Activated effector memory CD4-positive, alpha-beta T cell treated with Interleukin-2 at 50 U/mL for 16 hours (primary cell): ENCODE measurements around the gene ALPI.

ENCODE experiments used
- DNase-seq: peaks from one replicate; pipeline ENCODE4 v3.0.0-alpha.2; 2020

ALPI gene

GRCh38 chr2:232502911-232503808, 47.2 kb downstream of the ALPI start:
- peak; percentile 13 for DNase-seq

GRCh38 chr2:232503809-232504323, 47.9 kb downstream of the ALPI start:
- DNase-seq, result no peak

DNA sequence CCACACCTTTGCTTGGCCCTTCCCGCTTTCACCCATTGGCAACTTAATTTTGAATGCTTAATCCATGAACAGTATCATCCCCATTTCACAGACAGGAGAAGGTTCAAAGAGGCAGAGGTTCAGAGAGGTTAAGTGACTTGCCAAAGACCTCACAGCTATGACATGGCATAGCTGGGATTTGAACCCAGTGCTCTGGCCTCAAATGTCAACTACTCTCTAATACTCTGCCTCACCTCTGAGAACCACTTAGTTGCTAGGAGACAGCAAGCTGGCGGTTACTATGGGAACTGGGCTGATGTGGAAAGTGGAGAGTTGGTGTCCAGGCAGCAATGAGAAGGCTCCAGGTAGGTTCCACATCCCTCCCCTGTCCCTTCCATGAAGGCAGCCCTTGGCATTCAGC, 48.5 kb downstream of the ALPI start:
- DNase-seq, result no peak

DNA sequence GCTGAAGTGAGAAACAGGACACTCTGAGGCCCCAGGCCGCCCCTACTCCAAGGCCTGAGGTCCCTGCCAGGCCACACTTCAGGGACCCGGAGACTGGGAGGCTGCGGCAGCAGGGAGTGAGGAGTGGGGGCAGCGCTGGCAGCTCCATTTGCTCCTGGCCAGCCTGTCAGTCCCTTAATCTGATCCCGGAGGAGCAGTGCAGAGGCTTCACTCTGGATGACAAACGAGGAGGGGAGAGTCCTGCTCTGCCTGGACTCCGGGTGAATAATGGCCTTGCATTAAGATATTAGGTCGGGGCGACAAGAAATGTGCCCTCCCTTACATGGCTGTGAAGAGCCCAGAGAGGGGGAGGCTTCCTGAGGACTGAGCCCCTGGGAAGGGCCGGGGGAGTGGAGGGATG, 49.9 kb downstream of the ALPI start:
- DNase-seq, result no peak

DNA sequence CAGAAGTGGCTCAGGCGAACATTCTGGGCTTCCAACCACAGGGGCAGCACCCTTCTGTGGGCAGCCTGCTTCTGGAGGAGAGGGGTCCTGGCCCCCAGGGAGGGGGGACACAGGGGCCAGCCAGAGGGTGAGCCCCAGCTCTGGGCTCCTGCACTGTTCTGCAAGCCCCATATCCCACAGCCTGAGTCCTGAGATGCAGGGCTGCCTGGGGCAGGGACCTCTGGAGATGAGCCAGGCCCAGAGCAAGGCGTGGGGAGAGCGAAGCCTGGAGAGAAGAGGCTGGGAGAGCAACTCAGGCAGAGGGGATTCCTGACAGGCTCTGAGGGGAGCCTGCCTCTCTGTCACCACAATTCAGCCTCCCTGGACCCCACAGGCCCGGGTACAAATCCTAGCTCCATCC, 50.8 kb downstream of the ALPI start:
- no peak for DNase-seq

DNA sequence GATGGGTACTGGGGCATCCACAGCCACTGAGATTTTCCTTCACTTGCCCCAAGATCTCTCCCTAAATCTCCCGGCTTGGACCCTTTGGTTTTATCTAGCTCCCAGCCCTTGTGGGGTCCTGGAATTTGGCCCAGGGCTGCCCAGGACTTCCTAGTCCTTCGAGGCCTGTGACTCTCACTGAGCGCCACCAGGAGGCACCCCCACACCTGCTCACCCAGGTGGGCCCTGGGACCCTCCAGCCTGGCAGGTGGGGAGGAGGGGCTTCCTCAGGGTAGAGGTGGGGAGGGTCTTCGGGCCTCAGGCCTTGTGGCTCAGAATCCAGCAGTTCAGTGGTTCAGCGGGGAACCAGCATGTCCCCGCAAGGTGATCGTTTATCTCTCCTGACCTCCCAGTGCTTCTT, 52.3 kb downstream of the ALPI start:
- DNase-seq, result no peak
